ENCODE measurements around the gene KLHL40.

DNA sequence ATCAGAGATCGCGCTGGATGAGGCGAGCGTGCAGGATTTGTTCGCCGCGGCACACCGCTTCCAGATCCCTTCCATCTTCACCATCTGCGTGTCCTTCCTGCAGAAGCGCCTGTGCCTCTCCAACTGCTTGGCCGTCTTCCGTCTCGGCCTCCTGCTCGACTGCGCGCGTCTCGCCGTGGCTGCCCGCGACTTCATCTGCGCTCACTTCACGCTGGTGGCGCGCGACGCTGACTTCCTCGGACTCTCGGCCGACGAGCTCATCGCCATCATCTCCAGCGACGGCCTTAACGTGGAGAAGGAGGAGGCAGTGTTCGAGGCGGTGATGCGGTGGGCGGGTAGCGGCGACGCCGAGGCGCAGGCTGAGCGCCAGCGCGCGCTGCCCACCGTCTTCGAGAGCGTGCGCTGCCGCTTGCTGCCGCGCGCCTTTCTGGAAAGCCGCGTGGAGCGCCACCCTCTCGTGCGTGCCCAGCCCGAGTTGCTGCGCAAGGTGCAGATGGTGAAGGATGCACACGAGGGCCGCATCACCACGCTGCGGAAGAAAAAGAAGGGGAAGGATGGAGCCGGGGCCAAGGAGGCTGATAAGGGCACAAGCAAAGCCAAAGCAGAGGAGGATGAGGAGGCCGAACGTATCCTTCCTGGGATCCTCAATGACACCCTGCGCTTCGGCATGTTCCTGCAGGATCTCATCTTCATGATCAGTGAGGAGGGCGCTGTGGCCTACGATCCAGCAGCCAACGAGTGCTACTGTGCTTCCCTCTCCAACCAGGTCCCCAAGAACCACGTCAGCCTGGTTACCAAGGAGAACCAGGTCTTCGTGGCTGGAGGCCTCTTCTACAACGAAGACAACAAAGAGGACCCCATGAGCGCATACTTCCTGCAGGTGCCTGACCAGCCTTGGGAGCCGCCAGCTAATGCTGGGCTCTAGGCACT is 819 bp downstream of the KLHL40 start:
- TF ChIP-seq CREB1 (IDR thresholded peaks at IDR 0.05; ENCODE audit: low read depth) (no peak), TAF1 (IDR thresholded peaks at IDR 0.05; ENCODE audit: low read depth) (no peak), EP300 (IDR thresholded peaks at IDR 0.05; ENCODE audit: borderline replicate concordance) (no peak), EGR1 (IDR thresholded peaks at IDR 0.05) (no peak), FOXM1 (IDR thresholded peaks at IDR 0.05; ENCODE audit: borderline replicate concordance, low read depth) (no peak), TEAD4 (IDR thresholded peaks at IDR 0.05) (no peak), YY1 (IDR thresholded peaks at IDR 0.05; ENCODE audit: low read depth) (no peak), ZBTB7A (IDR thresholded peaks at IDR 0.05; ENCODE audit: low read depth) (no peak)
- TF ChIP-seq, protein P1, sequence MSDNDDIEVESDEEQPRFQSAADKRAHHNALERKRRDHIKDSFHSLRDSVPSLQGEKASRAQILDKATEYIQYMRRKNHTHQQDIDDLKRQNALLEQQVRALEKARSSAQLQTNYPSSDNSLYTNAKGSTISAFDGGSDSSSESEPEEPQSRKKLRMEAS (IDR thresholded peaks at IDR 0.05) = no peak
- TF ChIP-seq, protein P2, sequence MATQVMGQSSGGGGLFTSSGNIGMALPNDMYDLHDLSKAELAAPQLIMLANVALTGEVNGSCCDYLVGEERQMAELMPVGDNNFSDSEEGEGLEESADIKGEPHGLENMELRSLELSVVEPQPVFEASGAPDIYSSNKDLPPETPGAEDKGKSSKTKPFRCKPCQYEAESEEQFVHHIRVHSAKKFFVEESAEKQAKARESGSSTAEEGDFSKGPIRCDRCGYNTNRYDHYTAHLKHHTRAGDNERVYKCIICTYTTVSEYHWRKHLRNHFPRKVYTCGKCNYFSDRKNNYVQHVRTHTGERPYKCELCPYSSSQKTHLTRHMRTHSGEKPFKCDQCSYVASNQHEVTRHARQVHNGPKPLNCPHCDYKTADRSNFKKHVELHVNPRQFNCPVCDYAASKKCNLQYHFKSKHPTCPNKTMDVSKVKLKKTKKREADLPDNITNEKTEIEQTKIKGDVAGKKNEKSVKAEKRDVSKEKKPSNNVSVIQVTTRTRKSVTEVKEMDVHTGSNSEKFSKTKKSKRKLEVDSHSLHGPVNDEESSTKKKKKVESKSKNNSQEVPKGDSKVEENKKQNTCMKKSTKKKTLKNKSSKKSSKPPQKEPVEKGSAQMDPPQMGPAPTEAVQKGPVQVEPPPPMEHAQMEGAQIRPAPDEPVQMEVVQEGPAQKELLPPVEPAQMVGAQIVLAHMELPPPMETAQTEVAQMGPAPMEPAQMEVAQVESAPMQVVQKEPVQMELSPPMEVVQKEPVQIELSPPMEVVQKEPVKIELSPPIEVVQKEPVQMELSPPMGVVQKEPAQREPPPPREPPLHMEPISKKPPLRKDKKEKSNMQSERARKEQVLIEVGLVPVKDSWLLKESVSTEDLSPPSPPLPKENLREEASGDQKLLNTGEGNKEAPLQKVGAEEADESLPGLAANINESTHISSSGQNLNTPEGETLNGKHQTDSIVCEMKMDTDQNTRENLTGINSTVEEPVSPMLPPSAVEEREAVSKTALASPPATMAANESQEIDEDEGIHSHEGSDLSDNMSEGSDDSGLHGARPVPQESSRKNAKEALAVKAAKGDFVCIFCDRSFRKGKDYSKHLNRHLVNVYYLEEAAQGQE (IDR thresholded peaks at IDR 0.05; ENCODE audit: low read depth) = no peak

Data from Ishikawa (cell line).